Endothelial cell of umbilical vein (primary cell): ENCODE data around the gene EMB. TPM values are rescaled to one million over a fixed set of nuclear protein-coding genes. Genes with fewer than 3 reads are reported as not detected.
"Not testable (repeated sequence)": the region's sequence is repeated elsewhere in the genome, so short reads cannot be mapped to it uniquely, and the experiment has no call there.

Source experiments
- Bru-seq: library from RNA; stranded (reverse); fragments of 400-500 nt; gene quantifications from one replicate; lab custom pipeline; 2021; lab: Mats Ljungman, UMichigan
- BruChase-seq, 2 experiments: library from RNA; stranded (reverse); fragments of 400-500 nt; gene quantifications; one replicate each; lab custom pipeline; 2021; lab: Mats Ljungman, UMichigan
- BruUV-seq: library from RNA; stranded (reverse); fragments of 400-500 nt; replicated peaks from 2 replicates; lab custom pipeline; 2021; lab: Mats Ljungman, UMichigan
- CTCF ChIA-PET: fragments of 300-600, 350-600 bp; sonication (Branson Sonifier 250); formaldehyde crosslinking; loops from one replicate; lab custom pipeline; 2021; ENCODE audit warnings: antibody characterized with exemption, inconsistent platforms; lab: Charles Lee
- POLR2A ChIA-PET: fragments of 300-600, 350-600 bp; sonication (Branson Sonifier 250); formaldehyde crosslinking; loops from one replicate; lab custom pipeline; 2021; ENCODE audit warnings: antibody characterized with exemption, inconsistent platforms; lab: Charles Lee
- DNase-seq: peaks from one replicate; pipeline ENCODE4 v3.0.0-alpha.2; 2011; ENCODE audit warnings: low read depth, low spot score
- FAIRE-seq: peaks from 2 replicates; lab custom pipeline; 2011; peaks lifted over from hg19 to GRCh38; lab: Jason Lieb, UNC
- H2AFZ ChIP-seq: 2 replicates; pipeline ENCODE4 v1.6.0; 2012; ENCODE audit warnings: low read depth, low read length, control low read depth, inconsistent platforms
- H3K27ac ChIP-seq: 2 replicates; pipeline ENCODE4 v1.5.1; 2011; ENCODE audit warnings: low read depth, mild to moderate bottlenecking, control low read depth, low read length, moderate library complexity; ENCODE audit not compliant: insufficient read depth
- H3K27me3 ChIP-seq, 2 experiments: 2 replicates each; pipeline versions ENCODE4 v1.6.0 to v1.6.1; 2011; ENCODE audit warnings: low read length in 2 of 2, mixed read lengths in 1 of 2; ENCODE audit not compliant: control insufficient read depth in 2 of 2, insufficient read depth in 2 of 2
- H3K36me3 ChIP-seq, 2 experiments: 2 replicates in 1 of 2; 3 replicates in 1 of 2; pipeline ENCODE4 v1.5.1; 2011; ENCODE audit warnings: low read length in 2 of 2, mild to moderate bottlenecking in 1 of 2, moderate library complexity in 1 of 2; ENCODE audit not compliant: control insufficient read depth in 2 of 2, insufficient read depth in 2 of 2; ENCODE audit errors: extremely low read depth in 1 of 2
- H3K4me1 ChIP-seq: 3 replicates; pipeline ENCODE4 v1.5.1; 2011; ENCODE audit warnings: mild to moderate bottlenecking, low read length; ENCODE audit not compliant: control insufficient read depth, insufficient read depth; ENCODE audit errors: extremely low read depth
- H3K4me2 ChIP-seq: 2 replicates; pipeline ENCODE4 v1.6.1; 2011; ENCODE audit warnings: low read length, control low read depth, mixed read lengths; ENCODE audit not compliant: insufficient read depth
- H3K4me3 ChIP-seq, 3 experiments: fragments of 200-600 bp in 1 of 3; sonication (generic), shearing (Covaris generic) in 1 of 3; replicated peaks in 1 of 3; 2 replicates each; pipeline ENCODE4 v1.5.1; 2011 to 2016; ENCODE audit warnings: control low read depth in 3 of 3, low read length in 3 of 3, mild to moderate bottlenecking in 2 of 3, inconsistent platforms in 1 of 3, low read depth in 1 of 3, moderate library complexity in 1 of 3; ENCODE audit not compliant: insufficient read depth in 1 of 3
- H3K79me2 ChIP-seq: 2 replicates; pipeline ENCODE4 v1.6.0; 2012; ENCODE audit warnings: low read length, inconsistent platforms; ENCODE audit not compliant: control insufficient read depth, insufficient read depth
- H3K9ac ChIP-seq: replicated peaks from 2 replicates; pipeline ENCODE3; 2011; ENCODE audit warnings: low read length, control low read depth; ENCODE audit not compliant: insufficient read depth; ENCODE audit errors: extremely low read depth
- H3K9me1 ChIP-seq: replicated peaks from 3 replicates; pipeline ENCODE4 v1.6.0; 2011; ENCODE audit warnings: mild to moderate bottlenecking, low read length; ENCODE audit not compliant: control insufficient read depth, insufficient read depth; ENCODE audit errors: extremely low read depth
- H3K9me3 ChIP-seq: replicated peaks from 2 replicates; pipeline ENCODE4 v1.5.1; 2012; ENCODE audit warnings: low read length, inconsistent platforms; ENCODE audit not compliant: control insufficient read depth, insufficient read depth
- H4K20me1 ChIP-seq: replicated peaks from 2 replicates; pipeline ENCODE3; 2011; ENCODE audit warnings: mild to moderate bottlenecking, low read length; ENCODE audit not compliant: control insufficient read depth, insufficient read depth; ENCODE audit errors: extremely low read depth
- CTCF ChIP-seq, 2 donors: IDR thresholded peaks; 1 replicate in 1 of 2; 2 replicates in 1 of 2; pipeline ENCODE4 v1.5.1; 2011; ENCODE audit warnings: low read length in 2 of 2, mild to moderate bottlenecking in 2 of 2, moderate library complexity in 2 of 2, control low read depth in 1 of 2, inconsistent platforms in 1 of 2, low read depth in 1 of 2; ENCODE audit not compliant: insufficient read depth in 1 of 2; ENCODE audit errors: extremely low read depth in 1 of 2
- EZH2 ChIP-seq: IDR thresholded peaks from 2 replicates; pipeline ENCODE4 v1.6.1; 2012; ENCODE audit warnings: borderline replicate concordance, low read depth, mild to moderate bottlenecking, moderate library complexity, low read length, inconsistent platforms; ENCODE audit not compliant: severe bottlenecking
- FOS ChIP-seq: IDR thresholded peaks from 2 replicates; pipeline ENCODE4 v1.6.1; 2011; ENCODE audit warnings: mild to moderate bottlenecking, low read length, moderate library complexity, borderline replicate concordance; ENCODE audit not compliant: insufficient read depth
- GATA2 ChIP-seq: IDR thresholded peaks from 2 replicates; pipeline ENCODE4 v1.7.0; 2011; ENCODE audit warnings: low read depth, mild to moderate bottlenecking, moderate library complexity, mixed read lengths, low read length; ENCODE audit not compliant: insufficient read length, insufficient read depth
- JUN ChIP-seq: IDR thresholded peaks from 2 replicates; pipeline ENCODE4 v1.6.1; 2011; ENCODE audit warnings: borderline replicate concordance, low read depth; ENCODE audit not compliant: insufficient read length, insufficient read depth
- MAX ChIP-seq: IDR thresholded peaks from 2 replicates; pipeline ENCODE4 v1.6.1; 2011; ENCODE audit not compliant: insufficient read depth, insufficient read length
- MYC ChIP-seq: IDR thresholded peaks from one replicate; pipeline ENCODE4 v1.6.1; 2011; ENCODE audit warnings: mild to moderate bottlenecking, low read depth, low read length
- POLR2A ChIP-seq: IDR thresholded peaks from 2 replicates; pipeline ENCODE4 v1.6.1; 2012; ENCODE audit warnings: low read depth, mild to moderate bottlenecking, control low read depth, low read length
- POLR2AphosphoS5 ChIP-seq: IDR thresholded peaks from 2 replicates; pipeline ENCODE4 v1.6.1; 2012; ENCODE audit warnings: low read depth, mild to moderate bottlenecking, control low read depth, low read length, moderate library complexity; ENCODE audit not compliant: insufficient read depth
- dilution Hi-C: fragments of 300-500 bp; cut with MboI; formaldehyde crosslinking; loops from one replicate; pipeline ENCODE4 v1.15.0; 2019; ENCODE audit warnings: low sequenced_read_pairs; ENCODE audit not compliant: extremely low pct_ligation_motif_present
- intact Hi-C: fragments of 100-400 bp; cut with micrococcal nuclease; formaldehyde crosslinking; loops from one replicate; pipeline ENCODE4 v1.10.0; 2022
- long read RNA-seq: library from polyadenylated mRNA; stranded (forward); transcript quantifications from one replicate; pipeline ENCODE4 v2.0.0, GENCODE V29; 2021
- polyA minus RNA-seq, 3 experiments: library from RNA; depleted of rRNA, polyadenylated mRNA; stranded (reverse); fragments of >200 nt; gene quantifications; 1 replicate in 1 of 3; 2 replicates in 2 of 3; pipeline ENCODE4 v1.2.3, GENCODE V29; 2011
- polyA plus RNA-seq, 4 experiments: library from polyadenylated mRNA; depleted of rRNA in 3 of 4; stranded (reverse) in 3 of 4; unstranded in 1 of 4; fragments of >200 nt; gene quantifications; 2 replicates each; pipeline versions ENCODE4 v1.2.1 to v1.2.3, GENCODE V29; 2011 to 2012; ENCODE audit warnings: missing spikeins in 1 of 4
- total RNA-seq: library from RNA; stranded (reverse); gene quantifications from 2 replicates; pipeline ENCODE4 v1.2.3, GENCODE V29; 2021

EMB gene
- not detected in 2 replicates for total RNA-seq
- polyA plus RNA-seq: not detected in 2 replicates
- not detected in 2 replicates for polyA plus RNA-seq (2011; cell fraction: cytosol; rRNA removed)
- polyA plus RNA-seq (2011; cell fraction: nucleus; rRNA removed): not detected in 2 replicates
- polyA plus RNA-seq (2012): not detected in 2 replicates
- polyA minus RNA-seq: not detected in 2 replicates
- polyA minus RNA-seq (2011; cell fraction: cytosol; rRNA and poly(A)+ RNA removed): not detected
- polyA minus RNA-seq (2011; cell fraction: nucleus; rRNA and poly(A)+ RNA removed): not detected in 2 replicates
- percentile 7 among the genes with signal in this experiment for Bru-seq, nascent RNA
- percentile 8 among the genes with signal in this experiment for BruChase-seq, experiment 1, labeled RNA remaining after a 6-hour chase
- percentile 10 among the genes with signal in this experiment for BruChase-seq, experiment 2, labeled RNA remaining after a 2-hour chase
- long read RNA-seq: 0 reads

- no peak within 1 kb of the TSS for H3K27ac ChIP-seq
- BruUV-seq: no TSS peak
Measured at GRCh38 chr5:50440651-50441492, at the start of gene EMB. TSS of gene EMB (minus strand) at chr5:50441288. CDS start at chr5:50441151, 137 bp downstream.

GRCh38 chr5:50489491-50489890 lies 48.4 kb upstream of the EMB start:
- FAIRE-seq, intact Hi-C loops, H3K9me3 ChIP-seq, H3K4me1 ChIP-seq, H3K27ac ChIP-seq, POLR2A ChIA-PET, H3K4me2 ChIP-seq, H3K9ac ChIP-seq, H3K4me3 ChIP-seq, H3K79me2 ChIP-seq, H2AFZ ChIP-seq, H3K9me1 ChIP-seq, CTCF ChIA-PET, H3K36me3 ChIP-seq, dilution Hi-C loops, H4K20me1 ChIP-seq, BruUV-seq, DNase-seq, H3K27me3 ChIP-seq: not testable (repeated sequence)

More at GRCh38 chr5:50440651-50441492, at the start of gene EMB:
- TF ChIP-seq POLR2AphosphoS5: no peak
- no peak for TF ChIP-seq GATA2
- TF ChIP-seq EZH2: no peak
- TF ChIP-seq MAX: no peak
- TF ChIP-seq CTCF (IDR thresholded peaks at IDR 0.05; ENCODE audit: extremely low read depth in 1 of 2, insufficient read depth in 1 of 2, low read depth in 1 of 2, low read length in 2 of 2): no peak
- TF ChIP-seq FOS: no peak
- no peak for TF ChIP-seq POLR2A
- TF ChIP-seq JUN: no peak
- no peak for TF ChIP-seq MYC
- no peaks in the 10 kb centered on the region for H3K9me1 ChIP-seq
- no peaks in the 10 kb centered on the region for H3K4me1 ChIP-seq
- H4K20me1 ChIP-seq: no peaks in the 10 kb centered on the region
- ChIA-PET CTCF (no interaction called here), POLR2A (no interaction called here)
- dilution Hi-C loops: no loop called here
- H3K4me3 ChIP-seq: no peak within 1 kb of the TSS
- H3K79me2 ChIP-seq: no peaks in the 10 kb centered on the region
- H3K4me2 ChIP-seq: no peak within 1 kb of the TSS
- intact Hi-C loops: no loop called here
- no peaks in the 10 kb centered on the region for H3K27me3 ChIP-seq
- no peak within 1 kb of the TSS for H2AFZ ChIP-seq
- H3K9me3 ChIP-seq: no peaks in the 10 kb centered on the region
- no peak within 1 kb of the TSS for H3K9ac ChIP-seq
- H3K36me3 ChIP-seq: no peaks in the 10 kb centered on the region
- FAIRE-seq (no peak), DNase-seq (no peak)
